ENCODE measurements around the gene CHST13. TPM values are rescaled to one million over a fixed set of nuclear protein-coding genes. Genes with fewer than 3 reads are reported as not detected.

Gene CHST13
- total RNA-seq, 3 donors from 2014 or later (not counting 1 experiment from before 2014, with no cell fraction given): 0.19 to 0.20 TPM; not detected in 1

GRCh38 chr3:126488886-126489569 is 34.9 kb upstream of the CHST13 start:
- Mint-ChIP-seq H3K4me1 (peaks cover 0 to 12% of the 10 kb centered on the region in 2 donors), H3K27me3 (ENCODE audit: low read depth in 2 of 2) (no peaks in the 10 kb centered on the region), H3K27ac (no peak overlapping the region), H3K36me3 (no peaks in the 10 kb centered on the region), H3K4me3 (no peak overlapping the region), H3K9me3 (no peaks in the 10 kb centered on the region)
- Histone ChIP-seq H3K27me3 (ENCODE audit: control insufficient read depth, insufficient read depth, low read length) (no peaks in the 10 kb centered on the region), H3K36me3 (ENCODE audit: control insufficient read depth, insufficient read depth, low read length) (no peaks in the 10 kb centered on the region), H3K4me3 (ENCODE audit: low read length) (no peak overlapping the region), H3K27ac (ENCODE audit: low read length) (no peak overlapping the region), H3K4me1 (ENCODE audit: control insufficient read depth, insufficient read depth, low read length) (peaks cover 13% of the 10 kb centered on the region), H3K9me3 (ENCODE audit: control insufficient read depth, insufficient read depth, low read length) (no peaks in the 10 kb centered on the region)
- TF ChIP-seq CTCF (IDR thresholded peaks at IDR 0.05): no peak
- WGBS (ENCODE audit: insufficient coverage): 93% methylated on average over 16 of the region's 16 CpGs
- no peak for ATAC-seq
- DNase-seq: no peak
- intact Hi-C loops (cut with micrococcal nuclease): no loop called here

GRCh38 chr3:126490619-126491018 is 33.3 kb upstream of the CHST13 start:
- H3K36me3 Mint-ChIP-seq: no peaks in the 10 kb centered on the region
- DNase-seq (no peak), ATAC-seq (no peak)
- TF ChIP-seq CTCF (IDR thresholded peaks at IDR 0.05): no peak
- H3K9me3 ChIP-seq (ENCODE audit: control insufficient read depth, insufficient read depth, low read length): no peaks in the 10 kb centered on the region
- H3K4me1 ChIP-seq (ENCODE audit: control insufficient read depth, insufficient read depth, low read length): peaks cover 13% of the 10 kb centered on the region
- H3K27me3 Mint-ChIP-seq (ENCODE audit: low read depth in 2 of 2): no peaks in the 10 kb centered on the region
- peaks cover 0 to 12% of the 10 kb centered on the region in 2 donors for H3K4me1 Mint-ChIP-seq
- no peak overlapping the region for H3K27ac ChIP-seq (ENCODE audit: low read length)
- no peaks in the 10 kb centered on the region for H3K9me3 Mint-ChIP-seq
- H3K4me3 ChIP-seq (ENCODE audit: low read length): no peak overlapping the region
- H3K4me3 Mint-ChIP-seq: no peak overlapping the region
- no peak overlapping the region for H3K27ac Mint-ChIP-seq
- intact Hi-C loops (cut with micrococcal nuclease): no loop called here
- 91% methylated on average over 6 of the region's 6 CpGs for WGBS (ENCODE audit: insufficient coverage)
- H3K27me3 ChIP-seq (ENCODE audit: control insufficient read depth, insufficient read depth, low read length): no peaks in the 10 kb centered on the region
- no peaks in the 10 kb centered on the region for H3K36me3 ChIP-seq (ENCODE audit: control insufficient read depth, insufficient read depth, low read length)

GRCh38 chr3:126491221-126492013 is 32.5 kb upstream of the CHST13 start:
- Mint-ChIP-seq H3K27ac (no peak overlapping the region), H3K36me3 (no peaks in the 10 kb centered on the region), H3K9me3 (no peaks in the 10 kb centered on the region), H3K4me3 (no peak overlapping the region), H3K4me1 (peaks cover 0 to 9% of the 10 kb centered on the region in 2 donors), H3K27me3 (ENCODE audit: low read depth in 2 of 2) (no peaks in the 10 kb centered on the region)
- WGBS (ENCODE audit: insufficient coverage): 90% methylated on average over 21 of the region's 21 CpGs
- DNase-seq: no peak
- no peaks in the 10 kb centered on the region for H3K27me3 ChIP-seq (ENCODE audit: control insufficient read depth, insufficient read depth, low read length)
- ATAC-seq: no peak
- H3K4me1 ChIP-seq (ENCODE audit: control insufficient read depth, insufficient read depth, low read length): peaks cover 13% of the 10 kb centered on the region
- TF ChIP-seq CTCF (IDR thresholded peaks at IDR 0.05): no peak
- no peaks in the 10 kb centered on the region for H3K36me3 ChIP-seq (ENCODE audit: control insufficient read depth, insufficient read depth, low read length)
- intact Hi-C loops (cut with micrococcal nuclease): no loop called here
- no peaks in the 10 kb centered on the region for H3K9me3 ChIP-seq (ENCODE audit: control insufficient read depth, insufficient read depth, low read length)
- H3K4me3 ChIP-seq (ENCODE audit: low read length): no peak overlapping the region
- H3K27ac ChIP-seq (ENCODE audit: low read length): no peak overlapping the region

Data from natural killer cell (primary cell).